HUES6 (cell line): ENCODE results near the gene SPAG16.
"Not testable (repeated sequence)": the region's sequence is repeated elsewhere in the genome, so short reads cannot be mapped to it uniquely, and the experiment has no call there.

Source experiments
- H3K27ac ChIP-seq: 2 replicates; pipeline ENCODE4 v1.7.0; 2013; ENCODE audit warnings: low read depth, mild to moderate bottlenecking, low read length, inconsistent platforms
- H3K27me3 ChIP-seq: 2 replicates; pipeline ENCODE4 v1.6.1; 2013; ENCODE audit warnings: low read length; ENCODE audit not compliant: control insufficient read depth, insufficient read depth
- H3K36me3 ChIP-seq: 2 replicates; pipeline ENCODE4 v1.6.1; 2013; ENCODE audit warnings: low read length; ENCODE audit not compliant: control insufficient read depth, insufficient read depth
- H3K4me1 ChIP-seq: 2 replicates; pipeline ENCODE4 v1.6.1; 2013; ENCODE audit warnings: low read length; ENCODE audit not compliant: control insufficient read depth, insufficient read depth
- H3K4me3 ChIP-seq: 2 replicates; pipeline ENCODE4 v1.5.1; 2013; ENCODE audit warnings: low read depth, low read length
- H3K9ac ChIP-seq: one replicate; pipeline ENCODE4 v1.6.1; 2013; ENCODE audit warnings: mild to moderate bottlenecking, low read length
- H3K9me3 ChIP-seq: 2 replicates; pipeline ENCODE4 v1.6.1; 2013; ENCODE audit warnings: low read depth, low read length; ENCODE audit not compliant: control insufficient read depth, insufficient read depth

The SPAG16 gene

GRCh38 chr2:213644926-213645325, 360.7 kb downstream of the SPAG16 start:
- no peak overlapping the region for H3K27ac ChIP-seq
- H3K4me1 ChIP-seq: no peaks in the 10 kb centered on the region
- H3K27me3 ChIP-seq: no peaks in the 10 kb centered on the region
- no peak overlapping the region for H3K9ac ChIP-seq
- no peaks in the 10 kb centered on the region for H3K9me3 ChIP-seq
- H3K36me3 ChIP-seq: no peaks in the 10 kb centered on the region
- no peak overlapping the region for H3K4me3 ChIP-seq

GRCh38 chr2:213649176-213649575, 364.9 kb downstream of the SPAG16 start:
- H3K27ac ChIP-seq: no peak overlapping the region
- no peaks in the 10 kb centered on the region for H3K4me1 ChIP-seq
- H3K9ac ChIP-seq: no peak overlapping the region
- no peak overlapping the region for H3K4me3 ChIP-seq
- H3K9me3 ChIP-seq: no peaks in the 10 kb centered on the region
- no peaks in the 10 kb centered on the region for H3K27me3 ChIP-seq
- no peaks in the 10 kb centered on the region for H3K36me3 ChIP-seq

- Histone ChIP-seq H3K9ac (no peak overlapping the region), H3K27me3 (no peaks in the 10 kb centered on the region), H3K9me3 (peaks cover 19% of the 10 kb centered on the region), H3K36me3 (no peaks in the 10 kb centered on the region), H3K4me3 (no peak overlapping the region), H3K4me1 (no peaks in the 10 kb centered on the region), H3K27ac (no peak overlapping the region)
These were observed 380.6 kb downstream of the SPAG16 start for GRCh38 chr2:213664817-213665216.

GRCh38 chr2:213669657-213670056, 385.4 kb downstream of the SPAG16 start:
- H3K9ac ChIP-seq: no peak overlapping the region
- H3K27me3 ChIP-seq: no peaks in the 10 kb centered on the region
- H3K4me1 ChIP-seq: no peaks in the 10 kb centered on the region
- H3K27ac ChIP-seq: no peak overlapping the region
- H3K9me3 ChIP-seq: peaks cover 7% of the 10 kb centered on the region; the same call in 1 of the 2 replicates
- no peaks in the 10 kb centered on the region for H3K36me3 ChIP-seq
- H3K4me3 ChIP-seq: no peak overlapping the region

GRCh38 chr2:213678437-213679218, 394.4 kb downstream of the SPAG16 start:
- Histone ChIP-seq H3K9ac (no peak overlapping the region), H3K4me1 (no peaks in the 10 kb centered on the region), H3K36me3 (no peaks in the 10 kb centered on the region), H3K27me3 (no peaks in the 10 kb centered on the region), H3K4me3 (no peak overlapping the region), H3K9me3 (peaks cover 18% of the 10 kb centered on the region), H3K27ac (no peak overlapping the region)

GRCh38 chr2:213679894-213680293, 395.6 kb downstream of the SPAG16 start:
- Histone ChIP-seq H3K4me1 (no peaks in the 10 kb centered on the region), H3K36me3 (no peaks in the 10 kb centered on the region), H3K27ac (no peak overlapping the region), H3K4me3 (no peak overlapping the region), H3K9ac (no peak overlapping the region), H3K27me3 (no peaks in the 10 kb centered on the region), H3K9me3 (peaks cover 23% of the 10 kb centered on the region)

GRCh38 chr2:213682276-213682675, 398.0 kb downstream of the SPAG16 start:
- Histone ChIP-seq H3K27ac (no peak overlapping the region), H3K36me3 (no peaks in the 10 kb centered on the region), H3K27me3 (no peaks in the 10 kb centered on the region), H3K4me3 (no peak overlapping the region), H3K9me3 (peaks cover 35% of the 10 kb centered on the region), H3K4me1 (no peaks in the 10 kb centered on the region), H3K9ac (no peak overlapping the region)

- H3K4me1 ChIP-seq: no peaks in the 10 kb centered on the region
- no peak overlapping the region for H3K9ac ChIP-seq
- H3K9me3 ChIP-seq: peaks cover 42% of the 10 kb centered on the region
- no peaks in the 10 kb centered on the region for H3K27me3 ChIP-seq
- H3K36me3 ChIP-seq: no peaks in the 10 kb centered on the region
- H3K27ac ChIP-seq: peak overlapping the region; percentile 65; the same call in 1 of the 2 replicates
- H3K4me3 ChIP-seq: no peak overlapping the region
These were observed 403.9 kb downstream of the SPAG16 start for GRCh38 chr2:213688133-213688532.

- not testable (repeated sequence) for H3K4me3 ChIP-seq, H3K9ac ChIP-seq, H3K27me3 ChIP-seq, H3K36me3 ChIP-seq, H3K4me1 ChIP-seq
- Histone ChIP-seq H3K9me3 (peaks cover 39% of the 10 kb centered on the region), H3K27ac (peak overlapping the region; percentile 53)
These were observed 404.6 kb downstream of the SPAG16 start for GRCh38 chr2:213688825-213689224.

- H3K27ac ChIP-seq: no peak overlapping the region
- peaks cover 36% of the 10 kb centered on the region for H3K9me3 ChIP-seq
- H3K27me3 ChIP-seq: no peaks in the 10 kb centered on the region
- H3K36me3 ChIP-seq: no peaks in the 10 kb centered on the region
- H3K4me3 ChIP-seq: no peak overlapping the region
- no peak overlapping the region for H3K9ac ChIP-seq
- H3K4me1 ChIP-seq: no peaks in the 10 kb centered on the region
These were observed 405.3 kb downstream of the SPAG16 start for GRCh38 chr2:213689585-213689984.

- peaks cover 28% of the 10 kb centered on the region for H3K9me3 ChIP-seq
- no peak overlapping the region for H3K4me3 ChIP-seq
- no peaks in the 10 kb centered on the region for H3K36me3 ChIP-seq
- H3K27ac ChIP-seq: no peak overlapping the region
- no peak overlapping the region for H3K9ac ChIP-seq
- no peaks in the 10 kb centered on the region for H3K27me3 ChIP-seq
- H3K4me1 ChIP-seq: no peaks in the 10 kb centered on the region
These were observed 407.1 kb downstream of the SPAG16 start for GRCh38 chr2:213691351-213691750.
